Stimulated activated CD4-positive, alpha-beta T cell treated with anti-CD3 and anti-CD28 coated beads, Interleukin-12 subunit alpha, Interleukin-12 subunit beta, amount 100 ng/mL, for 48 hours (primary cell): ENCODE results near the gene ADAMTS16.

ENCODE experiments used
- DNase-seq, 3 donors: peaks; one replicate each; pipeline ENCODE4 v3.0.0-alpha.2; 2020; ENCODE audit warnings: low read depth in 2 of 3, low spot score in 1 of 3

ADAMTS16 gene

GRCh38 chr5:5339257-5339656 is 199.1 kb downstream of the ADAMTS16 start:
- DNase-seq = no peak

GRCh38 chr5:5340206-5340729 is 200.1 kb downstream of the ADAMTS16 start:
- DNase-seq = no peak

GRCh38 chr5:5341531-5342292 is 201.6 kb downstream of the ADAMTS16 start:
- DNase-seq = no peak

- no peak for DNase-seq
Measured at GRCh38 chr5:5342784-5343183, 202.7 kb downstream of the ADAMTS16 start.

- no peak for DNase-seq
Measured at GRCh38 chr5:5343568-5343967, 203.4 kb downstream of the ADAMTS16 start.

GRCh38 chr5:5344051-5344571 is 204.0 kb downstream of the ADAMTS16 start:
- DNase-seq = no peak

- DNase-seq = no peak
Measured at GRCh38 chr5:5344606-5345005, 204.5 kb downstream of the ADAMTS16 start.

- no peak for DNase-seq
Measured at GRCh38 chr5:5347442-5347841, 207.3 kb downstream of the ADAMTS16 start.

GRCh38 chr5:5348135-5348534 is 208.0 kb downstream of the ADAMTS16 start:
- DNase-seq = no peak

- no peak for DNase-seq
Measured at GRCh38 chr5:5348576-5348975, 208.4 kb downstream of the ADAMTS16 start.

GRCh38 chr5:5350101-5350500 is 210.0 kb downstream of the ADAMTS16 start:
- no peak for DNase-seq

- DNase-seq = no peak
Measured at GRCh38 chr5:5351288-5351979, 211.3 kb downstream of the ADAMTS16 start.

- no peak for DNase-seq
Measured at GRCh38 chr5:5352675-5353074, 212.5 kb downstream of the ADAMTS16 start.

- no peak for DNase-seq
Measured at GRCh38 chr5:5353681-5354080, 213.6 kb downstream of the ADAMTS16 start.

- DNase-seq = no peak
Measured at GRCh38 chr5:5356765-5357164, 216.6 kb downstream of the ADAMTS16 start.

GRCh38 chr5:5359618-5360017 is 219.5 kb downstream of the ADAMTS16 start:
- no peak for DNase-seq

- DNase-seq = no peak
Measured at GRCh38 chr5:5360363-5360940, 220.3 kb downstream of the ADAMTS16 start.

GRCh38 chr5:5360941-5361520 is 220.9 kb downstream of the ADAMTS16 start:
- no peak for DNase-seq

GRCh38 chr5:5363045-5363444 is 222.9 kb downstream of the ADAMTS16 start:
- DNase-seq = no peak

GRCh38 chr5:5364932-5365331 is 224.8 kb downstream of the ADAMTS16 start:
- no peak for DNase-seq

- DNase-seq = no peak
Measured at GRCh38 chr5:5367739-5368138, 227.6 kb downstream of the ADAMTS16 start.
